ENCODE data around the gene FUBP3.

DNA sequence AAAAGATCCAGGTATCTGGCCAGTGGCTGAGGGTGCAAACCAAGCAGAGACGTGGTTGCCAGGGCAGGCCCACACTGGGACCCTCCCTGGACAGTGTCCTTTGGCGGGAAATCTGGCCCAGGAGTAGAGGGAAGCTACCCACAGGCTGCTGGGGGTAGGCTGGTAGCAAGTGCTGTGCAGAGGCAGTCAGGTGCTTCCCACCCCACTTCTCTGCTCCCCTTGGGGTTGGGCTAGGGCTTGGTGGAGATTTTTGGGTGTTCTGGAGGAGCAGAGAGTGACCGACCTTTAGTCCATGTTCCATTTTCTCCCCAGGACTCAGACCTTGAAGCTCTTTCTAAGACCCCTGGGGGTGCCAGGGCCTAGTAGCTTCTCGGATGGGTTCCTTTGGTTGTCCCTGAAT, 90.6 kb downstream of the FUBP3 start:
- TF ChIP-seq, protein P1, sequence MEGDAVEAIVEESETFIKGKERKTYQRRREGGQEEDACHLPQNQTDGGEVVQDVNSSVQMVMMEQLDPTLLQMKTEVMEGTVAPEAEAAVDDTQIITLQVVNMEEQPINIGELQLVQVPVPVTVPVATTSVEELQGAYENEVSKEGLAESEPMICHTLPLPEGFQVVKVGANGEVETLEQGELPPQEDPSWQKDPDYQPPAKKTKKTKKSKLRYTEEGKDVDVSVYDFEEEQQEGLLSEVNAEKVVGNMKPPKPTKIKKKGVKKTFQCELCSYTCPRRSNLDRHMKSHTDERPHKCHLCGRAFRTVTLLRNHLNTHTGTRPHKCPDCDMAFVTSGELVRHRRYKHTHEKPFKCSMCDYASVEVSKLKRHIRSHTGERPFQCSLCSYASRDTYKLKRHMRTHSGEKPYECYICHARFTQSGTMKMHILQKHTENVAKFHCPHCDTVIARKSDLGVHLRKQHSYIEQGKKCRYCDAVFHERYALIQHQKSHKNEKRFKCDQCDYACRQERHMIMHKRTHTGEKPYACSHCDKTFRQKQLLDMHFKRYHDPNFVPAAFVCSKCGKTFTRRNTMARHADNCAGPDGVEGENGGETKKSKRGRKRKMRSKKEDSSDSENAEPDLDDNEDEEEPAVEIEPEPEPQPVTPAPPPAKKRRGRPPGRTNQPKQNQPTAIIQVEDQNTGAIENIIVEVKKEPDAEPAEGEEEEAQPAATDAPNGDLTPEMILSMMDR (conservative IDR thresholded peaks at IDR 0.05; ENCODE audit: low read depth in 2 of 2): no peak
- no peak for TF ChIP-seq POLR2AphosphoS5 (IDR thresholded peaks at IDR 0.05; ENCODE audit: low read depth)
- no peak for TF ChIP-seq CREB1 (CRISPR knock-in tag; IDR thresholded peaks at IDR 0.05; ENCODE audit: low read depth)
- TF ChIP-seq JUNB (IDR thresholded peaks at IDR 0.05; ENCODE audit: unreplicated experiment): no peak
- no peak for TF ChIP-seq ZNF331 (CRISPR knock-in tag; IDR thresholded peaks at IDR 0.05; ENCODE audit: low read depth)
- TF ChIP-seq EZH2phosphoT487 (IDR thresholded peaks at IDR 0.05; ENCODE audit: unreplicated experiment): no peak
- TF ChIP-seq EZH2 (IDR thresholded peaks at IDR 0.05; ENCODE audit: low read depth, unreplicated experiment): no peak
- TF ChIP-seq, protein P2, sequence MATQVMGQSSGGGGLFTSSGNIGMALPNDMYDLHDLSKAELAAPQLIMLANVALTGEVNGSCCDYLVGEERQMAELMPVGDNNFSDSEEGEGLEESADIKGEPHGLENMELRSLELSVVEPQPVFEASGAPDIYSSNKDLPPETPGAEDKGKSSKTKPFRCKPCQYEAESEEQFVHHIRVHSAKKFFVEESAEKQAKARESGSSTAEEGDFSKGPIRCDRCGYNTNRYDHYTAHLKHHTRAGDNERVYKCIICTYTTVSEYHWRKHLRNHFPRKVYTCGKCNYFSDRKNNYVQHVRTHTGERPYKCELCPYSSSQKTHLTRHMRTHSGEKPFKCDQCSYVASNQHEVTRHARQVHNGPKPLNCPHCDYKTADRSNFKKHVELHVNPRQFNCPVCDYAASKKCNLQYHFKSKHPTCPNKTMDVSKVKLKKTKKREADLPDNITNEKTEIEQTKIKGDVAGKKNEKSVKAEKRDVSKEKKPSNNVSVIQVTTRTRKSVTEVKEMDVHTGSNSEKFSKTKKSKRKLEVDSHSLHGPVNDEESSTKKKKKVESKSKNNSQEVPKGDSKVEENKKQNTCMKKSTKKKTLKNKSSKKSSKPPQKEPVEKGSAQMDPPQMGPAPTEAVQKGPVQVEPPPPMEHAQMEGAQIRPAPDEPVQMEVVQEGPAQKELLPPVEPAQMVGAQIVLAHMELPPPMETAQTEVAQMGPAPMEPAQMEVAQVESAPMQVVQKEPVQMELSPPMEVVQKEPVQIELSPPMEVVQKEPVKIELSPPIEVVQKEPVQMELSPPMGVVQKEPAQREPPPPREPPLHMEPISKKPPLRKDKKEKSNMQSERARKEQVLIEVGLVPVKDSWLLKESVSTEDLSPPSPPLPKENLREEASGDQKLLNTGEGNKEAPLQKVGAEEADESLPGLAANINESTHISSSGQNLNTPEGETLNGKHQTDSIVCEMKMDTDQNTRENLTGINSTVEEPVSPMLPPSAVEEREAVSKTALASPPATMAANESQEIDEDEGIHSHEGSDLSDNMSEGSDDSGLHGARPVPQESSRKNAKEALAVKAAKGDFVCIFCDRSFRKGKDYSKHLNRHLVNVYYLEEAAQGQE (IDR thresholded peaks at IDR 0.05; ENCODE audit: unreplicated experiment): no peak
- no peak for TF ChIP-seq STAT1 (IDR thresholded peaks at IDR 0.05; ENCODE audit: unreplicated experiment)
- no peak for TF ChIP-seq NANOG (IDR thresholded peaks at IDR 0.05; ENCODE audit: borderline replicate concordance)
- no peak for TF ChIP-seq ZNF114 (CRISPR knock-in tag; IDR thresholded peaks at IDR 0.05)
- TF ChIP-seq, protein P3, sequence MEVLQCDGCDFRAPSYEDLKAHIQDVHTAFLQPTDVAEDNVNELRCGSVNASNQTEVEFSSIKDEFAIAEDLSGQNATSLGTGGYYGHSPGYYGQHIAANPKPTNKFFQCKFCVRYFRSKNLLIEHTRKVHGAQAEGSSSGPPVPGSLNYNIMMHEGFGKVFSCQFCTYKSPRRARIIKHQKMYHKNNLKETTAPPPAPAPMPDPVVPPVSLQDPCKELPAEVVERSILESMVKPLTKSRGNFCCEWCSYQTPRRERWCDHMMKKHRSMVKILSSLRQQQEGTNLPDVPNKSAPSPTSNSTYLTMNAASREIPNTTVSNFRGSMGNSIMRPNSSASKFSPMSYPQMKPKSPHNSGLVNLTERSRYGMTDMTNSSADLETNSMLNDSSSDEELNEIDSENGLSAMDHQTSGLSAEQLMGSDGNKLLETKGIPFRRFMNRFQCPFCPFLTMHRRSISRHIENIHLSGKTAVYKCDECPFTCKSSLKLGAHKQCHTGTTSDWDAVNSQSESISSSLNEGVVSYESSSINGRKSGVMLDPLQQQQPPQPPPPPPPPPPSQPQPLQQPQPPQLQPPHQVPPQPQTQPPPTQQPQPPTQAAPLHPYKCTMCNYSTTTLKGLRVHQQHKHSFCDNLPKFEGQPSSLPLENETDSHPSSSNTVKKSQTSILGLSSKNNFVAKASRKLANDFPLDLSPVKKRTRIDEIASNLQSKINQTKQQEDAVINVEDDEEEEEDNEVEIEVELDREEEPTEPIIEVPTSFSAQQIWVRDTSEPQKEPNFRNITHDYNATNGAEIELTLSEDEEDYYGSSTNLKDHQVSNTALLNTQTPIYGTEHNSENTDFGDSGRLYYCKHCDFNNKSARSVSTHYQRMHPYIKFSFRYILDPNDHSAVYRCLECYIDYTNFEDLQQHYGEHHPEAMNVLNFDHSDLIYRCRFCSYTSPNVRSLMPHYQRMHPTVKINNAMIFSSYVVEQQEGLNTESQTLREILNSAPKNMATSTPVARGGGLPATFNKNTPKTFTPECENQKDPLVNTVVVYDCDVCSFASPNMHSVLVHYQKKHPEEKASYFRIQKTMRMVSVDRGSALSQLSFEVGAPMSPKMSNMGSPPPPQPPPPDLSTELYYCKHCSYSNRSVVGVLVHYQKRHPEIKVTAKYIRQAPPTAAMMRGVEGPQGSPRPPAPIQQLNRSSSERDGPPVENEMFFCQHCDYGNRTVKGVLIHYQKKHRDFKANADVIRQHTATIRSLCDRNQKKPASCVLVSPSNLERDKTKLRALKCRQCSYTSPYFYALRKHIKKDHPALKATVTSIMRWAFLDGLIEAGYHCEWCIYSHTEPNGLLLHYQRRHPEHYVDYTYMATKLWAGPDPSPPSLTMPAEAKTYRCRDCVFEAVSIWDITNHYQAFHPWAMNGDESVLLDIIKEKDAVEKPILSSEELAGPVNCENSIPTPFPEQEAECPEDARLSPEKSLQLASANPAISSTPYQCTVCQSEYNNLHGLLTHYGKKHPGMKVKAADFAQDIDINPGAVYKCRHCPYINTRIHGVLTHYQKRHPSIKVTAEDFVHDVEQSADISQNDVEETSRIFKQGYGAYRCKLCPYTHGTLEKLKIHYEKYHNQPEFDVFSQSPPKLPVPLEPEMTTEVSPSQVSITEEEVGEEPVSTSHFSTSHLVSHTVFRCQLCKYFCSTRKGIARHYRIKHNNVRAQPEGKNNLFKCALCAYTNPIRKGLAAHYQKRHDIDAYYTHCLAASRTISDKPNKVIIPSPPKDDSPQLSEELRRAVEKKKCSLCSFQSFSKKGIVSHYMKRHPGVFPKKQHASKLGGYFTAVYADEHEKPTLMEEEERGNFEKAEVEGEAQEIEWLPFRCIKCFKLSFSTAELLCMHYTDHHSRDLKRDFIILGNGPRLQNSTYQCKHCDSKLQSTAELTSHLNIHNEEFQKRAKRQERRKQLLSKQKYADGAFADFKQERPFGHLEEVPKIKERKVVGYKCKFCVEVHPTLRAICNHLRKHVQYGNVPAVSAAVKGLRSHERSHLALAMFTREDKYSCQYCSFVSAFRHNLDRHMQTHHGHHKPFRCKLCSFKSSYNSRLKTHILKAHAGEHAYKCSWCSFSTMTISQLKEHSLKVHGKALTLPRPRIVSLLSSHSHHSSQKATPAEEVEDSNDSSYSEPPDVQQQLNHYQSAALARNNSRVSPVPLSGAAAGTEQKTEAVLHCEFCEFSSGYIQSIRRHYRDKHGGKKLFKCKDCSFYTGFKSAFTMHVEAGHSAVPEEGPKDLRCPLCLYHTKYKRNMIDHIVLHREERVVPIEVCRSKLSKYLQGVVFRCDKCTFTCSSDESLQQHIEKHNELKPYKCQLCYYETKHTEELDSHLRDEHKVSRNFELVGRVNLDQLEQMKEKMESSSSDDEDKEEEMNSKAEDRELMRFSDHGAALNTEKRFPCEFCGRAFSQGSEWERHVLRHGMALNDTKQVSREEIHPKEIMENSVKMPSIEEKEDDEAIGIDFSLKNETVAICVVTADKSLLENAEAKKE (CRISPR knock-in tag; IDR thresholded peaks at IDR 0.05): no peak
